NOMO-1 treated with DMSO at 0.1 percent for 48 hours (cell line): Measurements from ENCODE around the gene CYP3A7.
"Not testable (repeated sequence)": the region's sequence is repeated elsewhere in the genome, so short reads cannot be mapped to it uniquely, and the experiment has no call there.

ENCODE experiments used
- DNase-seq: peaks from one replicate; lab custom pipeline; 2025; ENCODE audit not compliant: unreplicated experiment; lab: John Stamatoyannopoulos, UW

CYP3A7 gene

DNA sequence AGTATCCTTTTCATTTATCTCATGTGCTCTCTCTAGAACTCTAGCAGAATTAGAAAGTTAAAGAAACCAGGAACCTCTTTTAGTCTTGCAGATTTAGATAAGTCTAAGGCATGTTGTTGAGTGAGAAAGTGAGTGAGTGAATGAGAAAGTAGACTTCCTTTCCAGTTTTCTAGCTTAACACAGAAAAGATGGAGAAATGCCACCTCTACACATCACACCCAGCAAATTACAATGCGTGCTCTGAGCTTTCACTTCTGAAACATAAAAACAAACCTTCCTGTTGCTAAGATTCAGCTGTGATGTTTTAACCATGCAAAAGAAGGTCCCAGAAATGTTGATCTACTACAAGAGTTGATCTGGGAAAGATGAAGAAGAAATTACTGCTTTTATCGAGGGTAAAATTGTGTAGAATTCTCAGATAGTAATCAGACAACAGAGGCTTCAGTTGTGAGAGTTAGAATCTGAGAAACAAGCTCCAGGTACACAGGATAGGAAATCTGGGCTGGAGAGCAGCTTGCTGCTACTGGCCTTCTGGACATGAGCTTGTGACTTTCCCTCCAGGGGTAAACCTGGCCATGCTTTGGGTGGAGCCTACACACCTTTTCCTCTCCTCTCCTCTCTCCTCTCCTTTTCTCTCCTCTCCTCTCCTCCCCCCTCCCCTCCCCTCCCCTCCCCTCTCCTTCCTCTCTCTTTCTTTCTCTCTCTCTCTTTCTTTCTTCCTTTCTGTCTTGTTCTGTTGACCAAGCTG, 59.8 kb downstream of the CYP3A7 start:
- DNase-seq = no peak

DNA sequence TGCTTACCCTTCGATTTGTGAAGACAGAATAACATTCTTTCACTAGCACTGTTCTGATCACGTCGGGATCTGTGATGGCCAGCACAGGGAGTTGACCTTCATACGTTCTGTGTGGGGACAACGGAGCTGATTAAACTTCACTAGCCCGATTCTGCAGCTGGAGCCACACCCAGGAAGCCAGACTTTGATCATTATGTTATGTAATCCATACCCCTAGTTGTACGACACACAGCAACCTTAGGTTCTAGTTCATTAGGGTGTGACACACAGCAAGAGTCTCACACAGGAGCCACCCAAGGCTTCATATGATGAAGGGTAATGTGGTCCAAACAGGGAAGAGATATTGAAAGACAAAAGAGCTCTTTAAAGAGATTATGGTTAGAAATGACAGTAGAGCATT, 62.4 kb downstream of the CYP3A7 start:
- DNase-seq = no peak

DNA sequence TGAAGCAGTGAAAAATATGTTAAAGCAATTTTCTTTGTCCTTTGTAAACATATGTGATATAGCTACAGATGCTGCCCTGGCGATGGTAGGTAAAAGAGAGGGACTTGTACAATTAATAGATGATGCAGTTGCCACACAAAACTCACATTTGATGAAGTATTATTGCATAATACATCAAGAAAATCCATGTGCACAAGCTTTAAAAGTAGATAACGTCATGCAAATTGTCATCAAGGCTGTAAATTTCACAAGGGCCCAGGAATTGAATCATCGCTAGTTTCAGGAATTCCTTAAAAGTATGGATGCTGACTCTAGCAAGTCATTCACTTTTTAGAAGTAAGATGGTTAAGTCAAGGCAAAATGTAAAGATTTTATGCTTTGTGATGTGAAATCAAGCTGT, 65.2 kb downstream of the CYP3A7 start:
- DNase-seq = no peak

DNA sequence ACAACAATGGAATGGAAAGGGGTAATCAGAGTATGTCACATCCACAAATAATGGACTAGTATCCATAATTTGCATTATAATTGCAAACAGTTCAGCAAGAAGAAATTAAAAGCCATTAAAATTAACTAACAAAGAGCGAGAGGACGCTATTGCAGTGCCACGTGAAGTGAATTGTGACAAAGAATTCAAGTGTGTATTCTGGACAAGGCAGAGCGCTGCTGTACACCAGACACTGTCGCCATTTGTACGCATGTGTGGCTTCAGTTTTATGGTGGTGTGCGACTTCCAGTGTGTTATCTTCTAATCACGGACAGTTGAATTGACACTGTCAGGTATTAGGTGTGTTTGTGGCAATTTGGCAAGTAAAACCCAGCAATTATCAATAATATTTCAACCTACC, 66.5 kb downstream of the CYP3A7 start:
- no peak for DNase-seq

DNA sequence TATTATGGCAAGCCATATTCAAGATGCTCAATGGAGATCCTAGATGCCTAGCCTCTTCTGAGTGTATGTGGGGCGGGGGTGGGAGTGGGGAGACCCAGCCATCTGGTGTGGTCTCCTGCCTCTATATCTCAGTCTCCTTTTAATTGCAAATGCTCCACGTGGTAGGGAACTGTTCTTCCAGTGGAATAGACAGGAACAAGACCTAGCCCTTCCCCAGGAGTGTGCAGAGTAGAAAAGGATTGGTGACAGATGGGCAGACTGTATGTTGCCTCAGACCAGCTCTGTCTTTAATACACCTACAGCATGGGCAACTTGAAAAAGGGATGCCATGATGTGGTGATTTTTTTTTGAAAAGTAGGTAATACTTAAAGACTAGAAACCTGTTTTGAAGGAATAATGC, 67.8 kb downstream of the CYP3A7 start:
- no peak for DNase-seq

DNA sequence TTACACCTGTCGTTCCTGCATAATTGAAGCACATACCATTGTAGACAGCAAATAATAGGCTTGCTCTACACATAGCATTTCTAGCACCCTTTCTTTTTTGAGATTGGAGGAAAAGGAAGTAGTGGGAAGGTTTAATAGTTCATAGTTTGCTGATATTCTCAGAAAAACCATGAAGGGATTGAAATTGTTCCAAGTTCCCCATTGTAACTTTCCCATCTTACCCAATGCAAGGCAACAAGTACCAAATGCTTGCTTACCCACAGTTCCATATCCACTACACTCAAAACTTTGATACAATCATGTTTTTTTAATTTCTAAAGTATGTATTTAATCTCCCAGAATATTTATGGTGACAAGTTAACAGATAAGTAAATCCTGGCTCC, 69.0 kb downstream of the CYP3A7 start:
- no peak for DNase-seq

DNA sequence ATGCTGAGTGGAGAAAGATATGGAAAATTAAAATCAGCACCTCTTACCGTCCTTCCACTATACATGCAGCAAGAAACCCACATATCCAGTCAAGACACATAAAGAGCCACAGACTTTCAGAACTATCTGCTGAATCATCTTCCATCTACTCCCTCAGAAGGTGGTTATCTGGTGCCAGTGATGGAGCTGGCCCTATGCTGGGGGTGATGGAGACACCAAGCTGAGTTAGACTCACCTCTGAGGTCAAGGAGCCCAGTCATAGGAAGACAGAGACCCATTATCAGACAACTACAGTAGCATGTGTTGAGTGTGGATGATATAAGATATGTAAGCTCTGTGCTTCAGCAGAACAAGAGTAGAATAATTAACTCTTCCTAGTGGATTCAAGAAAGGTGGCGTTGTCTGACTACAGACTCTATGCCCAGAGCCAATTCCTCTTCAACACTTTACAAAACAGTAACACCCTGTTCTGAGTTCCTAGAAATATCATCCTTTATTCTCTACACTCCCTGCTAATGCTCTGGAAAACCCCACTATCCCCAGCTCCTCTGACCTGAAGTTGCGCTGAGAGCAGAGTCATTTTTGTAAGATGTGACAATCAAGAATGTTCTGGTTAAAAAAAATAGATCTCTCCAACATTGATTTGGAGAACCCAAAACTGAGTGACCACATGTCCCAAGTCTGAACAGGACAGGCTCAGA, 69.5 kb downstream of the CYP3A7 start:
- DNase-seq = no peak

DNA sequence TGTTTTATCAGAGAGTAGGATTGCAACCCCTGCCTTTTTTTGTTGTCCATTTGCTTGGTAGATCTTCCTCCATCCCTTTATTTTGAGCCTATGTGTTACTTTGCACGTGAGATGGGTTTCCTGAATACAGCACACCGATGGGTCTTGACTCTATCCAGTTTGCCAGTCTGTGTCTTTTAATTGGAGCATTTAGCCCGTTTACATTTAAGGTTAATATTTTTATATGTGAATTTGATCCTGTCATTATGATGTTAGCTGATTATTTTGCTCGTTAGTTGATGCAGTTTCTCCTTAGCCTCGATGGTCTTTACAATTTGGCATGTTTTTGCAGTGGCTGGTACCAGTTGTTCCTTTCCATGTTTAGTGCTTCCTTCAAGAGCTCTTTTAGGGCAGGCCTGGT, 77.1 kb downstream of the CYP3A7 start:
- not testable (repeated sequence) for DNase-seq
